Panc1 (cell line): Measurements from ENCODE around the gene SMARCB1. TPM values are rescaled to one million over a fixed set of nuclear protein-coding genes. Genes with fewer than 3 reads are reported as not detected.

ENCODE experiments used
- ATAC-seq: fragments of 200-7000 bp; cut with Tn5 transposase; 2 replicates; pipeline ENCODE4 v1.9.1; 2020; ENCODE audit warnings: mild to moderate bottlenecking, moderate library complexity
- BruUV-seq: library from RNA; stranded (reverse); fragments of 400-500 nt; replicated peaks from 2 replicates; lab custom pipeline; 2021; lab: Mats Ljungman, UMichigan
- CTCF ChIA-PET: fragments of 300-600 bp; sonication (Branson Sonifier 250); formaldehyde crosslinking; loops from one replicate; lab custom pipeline; 2022; ENCODE audit warnings: antibody characterized with exemption; lab: Charles Lee
- POLR2A ChIA-PET: fragments of 300-600 bp; sonication (Branson Sonifier 250); formaldehyde crosslinking; loops from one replicate; lab custom pipeline; 2022; ENCODE audit warnings: antibody characterized with exemption; lab: Charles Lee
- DNase-seq: peaks from one replicate; pipeline ENCODE4 v3.0.0-alpha.2; 2010; ENCODE audit warnings: low read depth, low spot score
- H3K27ac ChIP-seq: 2 replicates; pipeline ENCODE4 v1.5.1; 2011; ENCODE audit warnings: mild to moderate bottlenecking, low read length, inconsistent platforms
- H3K27me3 ChIP-seq: fragments of 200-500 bp; sonication (Bioruptor generic); 2 replicates; pipeline ENCODE4 v1.6.0; 2014; ENCODE audit warnings: low read length, inconsistent platforms; ENCODE audit not compliant: control insufficient read depth, insufficient read depth
- H3K36me3 ChIP-seq: fragments of 200-500 bp; sonication (Bioruptor generic); 2 replicates; pipeline ENCODE4 v1.5.1; 2014; ENCODE audit warnings: inconsistent platforms, mild to moderate bottlenecking, low read length, moderate library complexity; ENCODE audit not compliant: control insufficient read depth, insufficient read depth
- H3K4me1 ChIP-seq: 2 replicates; pipeline ENCODE4 v1.5.1; 2011; ENCODE audit warnings: inconsistent platforms, mild to moderate bottlenecking, low read length, moderate library complexity; ENCODE audit not compliant: control insufficient read depth, insufficient read depth
- H3K4me3 ChIP-seq, 2 experiments: 2 replicates each; pipeline ENCODE4 v1.5.1; 2011 to 2012; ENCODE audit warnings: low read depth in 2 of 2, low read length in 2 of 2, mild to moderate bottlenecking in 2 of 2, inconsistent platforms in 1 of 2, moderate library complexity in 1 of 2
- H3K9me3 ChIP-seq: fragments of 200-500 bp; sonication (Bioruptor generic); 2 replicates; pipeline ENCODE4 v1.5.1; 2014; ENCODE audit warnings: low read depth, mild to moderate bottlenecking, inconsistent platforms, low read length, moderate library complexity; ENCODE audit not compliant: control insufficient read depth, insufficient read depth
- POLR2AphosphoS5 ChIP-seq: IDR thresholded peaks from 2 replicates; pipeline ENCODE4 v1.6.1; 2012; ENCODE audit warnings: mild to moderate bottlenecking, low read depth, low read length, moderate library complexity
- SIN3A ChIP-seq: IDR thresholded peaks from 2 replicates; pipeline ENCODE4 v1.6.1; 2012; ENCODE audit warnings: low read depth, mild to moderate bottlenecking, low read length, moderate library complexity, borderline replicate concordance; ENCODE audit not compliant: insufficient read depth
- TCF7L2 ChIP-seq: IDR thresholded peaks from 2 replicates; pipeline ENCODE4 v1.6.1; 2011; ENCODE audit warnings: mild to moderate bottlenecking, low read depth, low read length, inconsistent platforms
- in situ Hi-C: cut with HindIII; loops from 2 replicates; pipeline ENCODE4 v1.10.0; 2016; ENCODE audit warnings: low sequenced_read_pairs, low pct_unique_long_range_greater_than_20kb
- intact Hi-C: fragments of 100-400 bp; cut with micrococcal nuclease; formaldehyde crosslinking; loops from one replicate; pipeline ENCODE4 v1.10.0; 2022; ENCODE audit not compliant: unreplicated experiment
- total RNA-seq: library from RNA; stranded (reverse); gene quantifications from one replicate; pipeline ENCODE4 v1.2.1, GENCODE V29; 2021; ENCODE audit not compliant: unreplicated experiment
- TF ChIP-seq, protein P1 (sequence below): fragments of 450-650 bp; IDR thresholded peaks from 2 replicates; pipeline ENCODE4 v1.5.1; 2017; ENCODE audit warnings: mild to moderate bottlenecking
- TF ChIP-seq, protein P2 (sequence below), 2 experiments: IDR thresholded peaks; 2 replicates each; pipeline ENCODE4 v1.6.1; 2011 to 2012; ENCODE audit warnings: low read depth in 2 of 2, control low read depth in 1 of 2, low read length in 1 of 2, mild to moderate bottlenecking in 1 of 2, moderate library complexity in 1 of 2; ENCODE audit not compliant: insufficient read depth in 1 of 2

Gene SMARCB1
- total RNA-seq, 1 experiment from 2014 or later = 70.2 TPM

DNA sequence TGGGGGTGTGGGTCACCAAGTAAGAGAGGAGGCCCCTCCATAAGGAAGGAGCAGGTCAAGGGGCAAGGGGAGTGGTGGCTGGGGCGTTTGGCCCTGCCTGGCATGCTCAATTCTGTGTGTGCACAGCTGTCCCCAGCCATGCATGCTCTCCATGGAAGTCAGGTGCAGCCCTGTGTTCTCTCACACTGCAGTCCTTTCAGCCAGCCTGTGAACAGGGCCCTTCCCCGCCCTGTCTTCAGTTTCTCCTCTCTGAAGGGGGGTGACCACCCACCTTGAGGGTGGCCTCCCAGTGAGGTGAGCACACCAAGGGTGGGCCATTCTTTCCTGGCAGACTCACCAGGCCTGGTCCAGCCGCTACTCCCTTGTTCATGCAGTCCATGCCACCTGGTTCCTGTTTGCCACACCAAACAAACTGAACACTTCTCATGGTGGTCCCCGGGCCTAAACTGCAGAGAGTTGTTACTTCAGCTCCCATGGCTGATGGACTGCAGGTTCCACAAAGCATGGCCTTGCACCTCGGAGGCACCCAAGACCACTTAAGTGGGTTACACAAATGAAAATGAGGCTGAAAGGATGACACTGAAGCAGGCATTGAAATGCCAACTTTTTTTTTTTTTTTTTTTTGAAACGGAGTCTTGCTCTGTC lies 17.3 kb upstream of the SMARCB1 start:
- no peak overlapping the region for H3K4me3 ChIP-seq
- H3K27ac ChIP-seq = no peak overlapping the region
- ChIA-PET POLR2A (no interaction called here), CTCF (interaction anchor here (0.7 to 1.0 kb wide), 4 partner anchors 62 to 147 kb away, joined by 3 to 7 read pairs (median 4); no protein-coding TSS in a partner anchor)
- intact Hi-C loops (no loop called here), in situ Hi-C loops (no loop called here)
- DNase-seq (no peak), ATAC-seq (no peak)
- TF ChIP-seq, protein P1, sequence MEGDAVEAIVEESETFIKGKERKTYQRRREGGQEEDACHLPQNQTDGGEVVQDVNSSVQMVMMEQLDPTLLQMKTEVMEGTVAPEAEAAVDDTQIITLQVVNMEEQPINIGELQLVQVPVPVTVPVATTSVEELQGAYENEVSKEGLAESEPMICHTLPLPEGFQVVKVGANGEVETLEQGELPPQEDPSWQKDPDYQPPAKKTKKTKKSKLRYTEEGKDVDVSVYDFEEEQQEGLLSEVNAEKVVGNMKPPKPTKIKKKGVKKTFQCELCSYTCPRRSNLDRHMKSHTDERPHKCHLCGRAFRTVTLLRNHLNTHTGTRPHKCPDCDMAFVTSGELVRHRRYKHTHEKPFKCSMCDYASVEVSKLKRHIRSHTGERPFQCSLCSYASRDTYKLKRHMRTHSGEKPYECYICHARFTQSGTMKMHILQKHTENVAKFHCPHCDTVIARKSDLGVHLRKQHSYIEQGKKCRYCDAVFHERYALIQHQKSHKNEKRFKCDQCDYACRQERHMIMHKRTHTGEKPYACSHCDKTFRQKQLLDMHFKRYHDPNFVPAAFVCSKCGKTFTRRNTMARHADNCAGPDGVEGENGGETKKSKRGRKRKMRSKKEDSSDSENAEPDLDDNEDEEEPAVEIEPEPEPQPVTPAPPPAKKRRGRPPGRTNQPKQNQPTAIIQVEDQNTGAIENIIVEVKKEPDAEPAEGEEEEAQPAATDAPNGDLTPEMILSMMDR = no peak
- TF ChIP-seq, protein P2, sequence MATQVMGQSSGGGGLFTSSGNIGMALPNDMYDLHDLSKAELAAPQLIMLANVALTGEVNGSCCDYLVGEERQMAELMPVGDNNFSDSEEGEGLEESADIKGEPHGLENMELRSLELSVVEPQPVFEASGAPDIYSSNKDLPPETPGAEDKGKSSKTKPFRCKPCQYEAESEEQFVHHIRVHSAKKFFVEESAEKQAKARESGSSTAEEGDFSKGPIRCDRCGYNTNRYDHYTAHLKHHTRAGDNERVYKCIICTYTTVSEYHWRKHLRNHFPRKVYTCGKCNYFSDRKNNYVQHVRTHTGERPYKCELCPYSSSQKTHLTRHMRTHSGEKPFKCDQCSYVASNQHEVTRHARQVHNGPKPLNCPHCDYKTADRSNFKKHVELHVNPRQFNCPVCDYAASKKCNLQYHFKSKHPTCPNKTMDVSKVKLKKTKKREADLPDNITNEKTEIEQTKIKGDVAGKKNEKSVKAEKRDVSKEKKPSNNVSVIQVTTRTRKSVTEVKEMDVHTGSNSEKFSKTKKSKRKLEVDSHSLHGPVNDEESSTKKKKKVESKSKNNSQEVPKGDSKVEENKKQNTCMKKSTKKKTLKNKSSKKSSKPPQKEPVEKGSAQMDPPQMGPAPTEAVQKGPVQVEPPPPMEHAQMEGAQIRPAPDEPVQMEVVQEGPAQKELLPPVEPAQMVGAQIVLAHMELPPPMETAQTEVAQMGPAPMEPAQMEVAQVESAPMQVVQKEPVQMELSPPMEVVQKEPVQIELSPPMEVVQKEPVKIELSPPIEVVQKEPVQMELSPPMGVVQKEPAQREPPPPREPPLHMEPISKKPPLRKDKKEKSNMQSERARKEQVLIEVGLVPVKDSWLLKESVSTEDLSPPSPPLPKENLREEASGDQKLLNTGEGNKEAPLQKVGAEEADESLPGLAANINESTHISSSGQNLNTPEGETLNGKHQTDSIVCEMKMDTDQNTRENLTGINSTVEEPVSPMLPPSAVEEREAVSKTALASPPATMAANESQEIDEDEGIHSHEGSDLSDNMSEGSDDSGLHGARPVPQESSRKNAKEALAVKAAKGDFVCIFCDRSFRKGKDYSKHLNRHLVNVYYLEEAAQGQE (IDR thresholded peaks at IDR 0.05; ENCODE audit: insufficient read depth in 1 of 2, low read depth in 2 of 2, low read length in 1 of 2) = no peak
- no peak for TF ChIP-seq POLR2AphosphoS5
- TF ChIP-seq TCF7L2 = no peak
- TF ChIP-seq SIN3A = no peak
- no peaks in the 10 kb centered on the region; the same call in 1 of the 2 replicates for H3K36me3 ChIP-seq
- H3K27me3 ChIP-seq = no peaks in the 10 kb centered on the region
- H3K9me3 ChIP-seq = no peaks in the 10 kb centered on the region
- no TSS peak for BruUV-seq
- H3K4me1 ChIP-seq = 0 out of 2 replicates have a peak, but pooled peaks cover 2% of the 10 kb centered on the region

DNA sequence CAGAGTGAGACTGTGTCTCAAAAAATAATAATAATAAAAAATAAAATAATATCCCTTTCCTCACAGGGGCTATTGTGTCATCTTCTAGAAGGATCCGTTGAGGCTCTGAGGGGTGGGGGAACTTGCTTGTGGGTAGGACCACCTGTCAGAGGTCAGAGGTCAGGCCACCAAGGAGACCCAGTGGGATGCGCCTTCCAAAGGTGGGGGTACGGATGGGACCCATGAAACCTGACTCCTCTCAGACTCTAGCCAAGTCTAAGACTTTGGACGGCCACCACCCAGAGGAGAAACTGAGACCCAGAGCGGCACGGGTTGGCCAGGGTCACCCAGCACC lies 14.5 kb upstream of the SMARCB1 start:
- DNase-seq (no peak), ATAC-seq (no peak)
- POLR2A ChIA-PET = no interaction called here
- in situ Hi-C loops = no loop called here
- no peaks in the 10 kb centered on the region; the same call in 1 of the 2 replicates for H3K36me3 ChIP-seq
- no peaks in the 10 kb centered on the region for H3K9me3 ChIP-seq
- CTCF ChIA-PET = no interaction called here
- no peaks in the 10 kb centered on the region for H3K4me1 ChIP-seq
- intact Hi-C loops = loop anchor here (10.0 kb wide), 1 partner anchor 73 kb away; no protein-coding TSS in a partner anchor
- BruUV-seq = no TSS peak
- TF ChIP-seq, protein P2 (IDR thresholded peaks at IDR 0.05; ENCODE audit: insufficient read depth in 1 of 2, low read depth in 2 of 2, low read length in 1 of 2) = no peak
- TF ChIP-seq SIN3A (no peak), TCF7L2 (no peak), POLR2AphosphoS5 (no peak)
- TF ChIP-seq, protein P1 = no peak
- H3K27ac ChIP-seq = no peak overlapping the region
- no peaks in the 10 kb centered on the region for H3K27me3 ChIP-seq
- H3K4me3 ChIP-seq = peak overlapping the region; percentile 36 to 39; a peak in 3 of 4 replicates
